Measurements from ENCODE around the gene CAMTA1. TPM values are rescaled to one million over a fixed set of nuclear protein-coding genes. Genes with fewer than 3 reads are reported as not detected.
A peak's percentile ranks its signal among the peaks of the same experiment; 100 is the strongest.

The CAMTA1 gene
- total and polyA plus RNA-seq, 9 of the 15 experiments (the other 6 are each of a cell fraction or from before 2014, with no cell fraction given): 43.9 to 161 (median 65.9) TPM

- BruUV-seq (replicated peaks): no TSS peak
- TF ChIP-seq NFIC (IDR thresholded peaks at IDR 0.05) (peak; percentile 56), ZNF778 (CRISPR knock-in tag; IDR thresholded peaks at IDR 0.05) (no peak), ETV6 (IDR thresholded peaks at IDR 0.05; ENCODE audit: borderline replicate concordance in 1 of 2, low read depth in 2 of 2, low read length in 1 of 2) (no peak), ETV6 (CRISPR knock-in tag; IDR thresholded peaks at IDR 0.05; ENCODE audit: borderline replicate concordance) (no peak), LARP7 (IDR thresholded peaks at IDR 0.05) (no peak), NRF1 (conservative IDR thresholded peaks at IDR 0.05 in 1 of 2, IDR thresholded peaks at IDR 0.05 in 1 of 2) (no peak), E2F8 (IDR thresholded peaks at IDR 0.05; ENCODE audit: low read depth, partially characterized antibody) (no peak), RFX5 (IDR thresholded peaks at IDR 0.05; ENCODE audit: low read depth, low read length) (no peak), CTCF (IDR thresholded peaks at IDR 0.05 in 2 of 3, conservative IDR thresholded peaks at IDR 0.05 in 1 of 3; ENCODE audit: insufficient read depth in 2 of 3, low read depth in 1 of 3, low read length in 3 of 3) (no peak), MAFG (tag; conservative IDR thresholded peaks at IDR 0.05) (no peak), JUNB (CRISPR knock-in tag; conservative IDR thresholded peaks at IDR 0.05) (no peak), MIER1 (IDR thresholded peaks at IDR 0.05; ENCODE audit: low read depth) (0 out of 2 replicates have a peak, but pooled peaks have one; percentile 55), EHMT2 (IDR thresholded peaks at IDR 0.05) (0 out of 2 replicates have a peak, but pooled peaks have one; percentile 46)
- TF ChIP-seq, protein P1, sequence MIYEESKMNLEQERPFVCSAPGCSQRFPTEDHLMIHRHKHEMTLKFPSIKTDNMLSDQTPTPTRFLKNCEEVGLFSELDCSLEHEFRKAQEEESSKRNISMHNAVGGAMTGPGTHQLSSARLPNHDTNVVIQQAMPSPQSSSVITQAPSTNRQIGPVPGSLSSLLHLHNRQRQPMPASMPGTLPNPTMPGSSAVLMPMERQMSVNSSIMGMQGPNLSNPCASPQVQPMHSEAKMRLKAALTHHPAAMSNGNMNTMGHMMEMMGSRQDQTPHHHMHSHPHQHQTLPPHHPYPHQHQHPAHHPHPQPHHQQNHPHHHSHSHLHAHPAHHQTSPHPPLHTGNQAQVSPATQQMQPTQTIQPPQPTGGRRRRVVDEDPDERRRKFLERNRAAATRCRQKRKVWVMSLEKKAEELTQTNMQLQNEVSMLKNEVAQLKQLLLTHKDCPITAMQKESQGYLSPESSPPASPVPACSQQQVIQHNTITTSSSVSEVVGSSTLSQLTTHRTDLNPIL (CRISPR knock-in tag; IDR thresholded peaks at IDR 0.05): no peak
Measured at GRCh38 chr1:7046314-7046713, 261.1 kb downstream of the CAMTA1 start.

More at GRCh38 chr1:7046314-7046713, 261.1 kb downstream of the CAMTA1 start:
- no peak for DNase-seq (ENCODE audit: extremely low read depth in 1 of 4, low spot score in 3 of 4)
- H3K9me3 ChIP-seq (replicated peaks; ENCODE audit: control insufficient read depth, insufficient read depth, low read depth, low read length): no peaks in the 10 kb centered on the region
- 2% methylated on average over 4 of the region's 4 CpGs for WGBS (ENCODE audit: insufficient coverage, low coverage, missing lambda C conversion rate)
- H2AFZ ChIP-seq (ENCODE audit: low read depth, low read length): no peak overlapping the region
- H4K20me1 ChIP-seq (replicated peaks; ENCODE audit: control insufficient read depth, insufficient read depth, low read length): peaks cover 19% of the 10 kb centered on the region
- in situ Hi-C loops (cut with MboI) (no loop called here), intact Hi-C loops (cut with micrococcal nuclease) (no loop called here)
- ATAC-seq: no peak
- H3K27ac ChIP-seq (ENCODE audit: extremely low read depth, low read depth, low read length): no peak overlapping the region
- FAIRE-seq: no peak
- no peak overlapping the region for H3K4me2 ChIP-seq (ENCODE audit: insufficient read depth, low read length)
- H3K79me2 ChIP-seq (ENCODE audit: control insufficient read depth, insufficient read depth, low read length): no peaks in the 10 kb centered on the region
- POLR2A ChIA-PET: no interaction called here
- peaks cover 18 to 71% of the 10 kb centered on the region in 2 experiments for H3K27me3 ChIP-seq (ENCODE audit: control insufficient read depth in 2 of 2, insufficient read depth in 2 of 2, low read length in 2 of 2)
- CTCF ChIA-PET (ENCODE audit: low intra/inter-chr PET ratio): no interaction called here
- no peak overlapping the region for H3K9ac ChIP-seq (ENCODE audit: insufficient read depth in 1 of 2, low read depth in 2 of 2, low read length in 2 of 2)
- no peaks in the 10 kb centered on the region for H3K36me3 ChIP-seq (ENCODE audit: control insufficient read depth, insufficient read depth, low read length)
- no peaks in the 10 kb centered on the region for H3K9me1 ChIP-seq (ENCODE audit: control insufficient read depth, insufficient read depth, low read length)
- no peak overlapping the region for H3K4me3 ChIP-seq
- no peaks in the 10 kb centered on the region for H3K4me1 ChIP-seq (replicated peaks in 1 of 2; ENCODE audit: control insufficient read depth in 2 of 2, insufficient read depth in 2 of 2, low read length in 2 of 2)
